H9 (cell line): ENCODE data around the gene MEPE. TPM values are rescaled to one million over a fixed set of nuclear protein-coding genes. Genes with fewer than 3 reads are reported as not detected.

Experiments used
- DNase-seq: peaks from one replicate; pipeline ENCODE4 v3.0.0-alpha.2; 2017
- H2AFZ ChIP-seq: one replicate; pipeline ENCODE4 v1.6.1; 2013; ENCODE audit warnings: mild to moderate bottlenecking, low read length, control low read depth, moderate library complexity
- H2AK5ac ChIP-seq: 2 replicates; pipeline ENCODE4 v1.6.1; 2013; ENCODE audit warnings: low read length, control low read depth, mixed read lengths; ENCODE audit not compliant: insufficient read length
- H2BK120ac ChIP-seq: one replicate; pipeline ENCODE4 v1.6.1; 2013; ENCODE audit warnings: low read depth, mild to moderate bottlenecking, low read length, control low read depth, inconsistent platforms; ENCODE audit not compliant: poor library complexity, severe bottlenecking
- H2BK12ac ChIP-seq: 2 replicates; pipeline ENCODE4 v1.6.1; 2013; ENCODE audit warnings: low read length, control low read depth, mixed read lengths, low read depth; ENCODE audit not compliant: insufficient read length
- H2BK15ac ChIP-seq: 2 replicates; pipeline ENCODE4 v1.6.1; 2013; ENCODE audit warnings: low read depth, low read length, control low read depth
- H2BK20ac ChIP-seq: one replicate; pipeline ENCODE4 v1.6.1; 2013; ENCODE audit warnings: low read depth, mild to moderate bottlenecking, low read length, control low read depth, inconsistent platforms; ENCODE audit not compliant: poor library complexity, severe bottlenecking
- H2BK5ac ChIP-seq: 2 replicates; pipeline ENCODE4 v1.6.1; 2013; ENCODE audit warnings: low read length, control low read depth, mixed read lengths; ENCODE audit not compliant: insufficient read length
- H3K14ac ChIP-seq: 2 replicates; pipeline ENCODE4 v1.6.1; 2013; ENCODE audit warnings: low read length, control low read depth; ENCODE audit not compliant: insufficient read depth
- H3K18ac ChIP-seq: 2 replicates; pipeline ENCODE4 v1.6.1; 2013; ENCODE audit warnings: low read depth, mild to moderate bottlenecking, mixed read lengths, low read length, control low read depth; ENCODE audit not compliant: insufficient read length
- H3K23ac ChIP-seq: 2 replicates; pipeline ENCODE4 v1.6.1; 2013; ENCODE audit warnings: low read length, control low read depth, mixed read lengths, low read depth; ENCODE audit not compliant: insufficient read length
- H3K23me2 ChIP-seq: 2 replicates; pipeline ENCODE4 v1.6.1; 2013; ENCODE audit warnings: low read depth, mild to moderate bottlenecking, mixed read lengths, low read length, control low read depth; ENCODE audit not compliant: insufficient read length, poor library complexity, severe bottlenecking
- H3K27ac ChIP-seq: 2 replicates; pipeline ENCODE4 v1.5.1; 2013; ENCODE audit warnings: low read length, control low read depth, mixed read lengths, low read depth; ENCODE audit not compliant: insufficient read length
- H3K27me3 ChIP-seq: 2 replicates; pipeline ENCODE4 v1.6.1; 2013; ENCODE audit warnings: low read length, control low read depth, inconsistent platforms; ENCODE audit not compliant: insufficient read depth
- H3K4ac ChIP-seq: 2 replicates; pipeline ENCODE4 v1.6.1; 2013; ENCODE audit warnings: low read depth, mild to moderate bottlenecking, control low read depth, inconsistent platforms, low read length, moderate library complexity
- H3K4me1 ChIP-seq: 2 replicates; pipeline ENCODE4 v1.6.1; 2013; ENCODE audit warnings: low read length, control low read depth, inconsistent platforms; ENCODE audit not compliant: insufficient read depth
- H3K4me2 ChIP-seq: 2 replicates; pipeline ENCODE4 v1.6.1; 2013; ENCODE audit warnings: low read length, control low read depth, mixed read lengths; ENCODE audit not compliant: insufficient read length, insufficient read depth
- H3K56ac ChIP-seq: 2 replicates; pipeline ENCODE4 v1.6.1; 2013; ENCODE audit warnings: low read depth, mild to moderate bottlenecking, mixed read lengths, low read length, control low read depth; ENCODE audit not compliant: insufficient read length
- H3K79me1 ChIP-seq: 2 replicates; pipeline ENCODE4 v1.6.1; 2013; ENCODE audit warnings: low read depth, mild to moderate bottlenecking, moderate library complexity, low read length, control low read depth, inconsistent platforms; ENCODE audit not compliant: insufficient read depth, poor library complexity, severe bottlenecking
- H3K79me2 ChIP-seq: 2 replicates; pipeline ENCODE4 v1.6.1; 2013; ENCODE audit warnings: low read length, control low read depth, inconsistent platforms; ENCODE audit not compliant: insufficient read depth
- H3K9ac ChIP-seq: 2 replicates; pipeline ENCODE4 v1.6.1; 2013; ENCODE audit warnings: low read length, control low read depth, mixed read lengths; ENCODE audit not compliant: insufficient read length; ENCODE audit errors: extremely low read depth
- H3K9me3 ChIP-seq: one replicate; pipeline ENCODE4 v1.6.1; 2013; ENCODE audit warnings: low read depth, low read length, inconsistent platforms; ENCODE audit not compliant: control insufficient read depth
- H3T11ph ChIP-seq: one replicate; pipeline ENCODE4 v1.6.1; 2013; ENCODE audit warnings: mild to moderate bottlenecking, low read length, control low read depth, inconsistent platforms
- H4K20me1 ChIP-seq: one replicate; pipeline ENCODE4 v1.6.1; 2013; ENCODE audit not compliant: control insufficient read depth, insufficient read length, insufficient read depth
- H4K5ac ChIP-seq: 2 replicates; pipeline ENCODE4 v1.6.1; 2013; ENCODE audit warnings: low read depth, mild to moderate bottlenecking, mixed read lengths, low read length, control low read depth; ENCODE audit not compliant: insufficient read length
- H4K8ac ChIP-seq: replicated peaks from 2 replicates; pipeline ENCODE4 v1.6.1; 2013; ENCODE audit warnings: low read length, control low read depth, mixed read lengths, low read depth; ENCODE audit not compliant: insufficient read length
- H4K91ac ChIP-seq: 2 replicates; pipeline ENCODE4 v1.6.1; 2013; ENCODE audit warnings: low read depth, mild to moderate bottlenecking, moderate library complexity, mixed read lengths, low read length, control low read depth; ENCODE audit not compliant: insufficient read length
- H3K27ac Mint-ChIP-seq, 3 experiments: 2 replicates in 2 of 3; 3 replicates in 1 of 3; pipeline ENCODE4 v1.8.0; 2020 to 2021; ENCODE audit warnings: mixed read lengths in 3 of 3, mild to moderate bottlenecking in 1 of 3, moderate library complexity in 1 of 3
- H3K27me3 Mint-ChIP-seq: 2 replicates; pipeline ENCODE4 v1.8.0; 2021; ENCODE audit warnings: low read depth, mild to moderate bottlenecking, moderate library complexity, mixed read lengths
- H3K36me3 Mint-ChIP-seq, 3 experiments: 2 replicates in 2 of 3; 3 replicates in 1 of 3; pipeline ENCODE4 v1.8.0; 2020 to 2021; ENCODE audit warnings: low read depth in 3 of 3, mixed read lengths in 3 of 3; ENCODE audit not compliant: insufficient read depth in 1 of 3
- H3K4me1 Mint-ChIP-seq, 2 experiments: 2 replicates each; pipeline ENCODE4 v1.8.0; 2020; ENCODE audit warnings: mixed read lengths in 2 of 2
- H3K4me3 Mint-ChIP-seq, 2 experiments: 2 replicates in 1 of 2; 3 replicates in 1 of 2; pipeline ENCODE4 v1.8.0; 2020 to 2021; ENCODE audit warnings: mild to moderate bottlenecking in 2 of 2, mixed read lengths in 2 of 2, moderate library complexity in 1 of 2
- H3K9me3 Mint-ChIP-seq, 2 experiments: 2 replicates in 1 of 2; 3 replicates in 1 of 2; pipeline ENCODE4 v1.8.0; 2020; ENCODE audit warnings: mild to moderate bottlenecking in 2 of 2, mixed read lengths in 2 of 2, moderate library complexity in 1 of 2
- CTCF ChIP-seq: fragments of 200-600 bp; sonication (generic); conservative IDR thresholded peaks from 3 replicates; pipeline ENCODE4 v1.8.0; 2021; ENCODE audit warnings: antibody characterized with exemption, mild to moderate bottlenecking
- WGBS: extraction: QIAGEN DNeasy Blood & Tissue Kit; methylation state at CpG from one replicate; pipeline ENCODE4 v1.1.7; 2013; ENCODE audit warnings: missing lambda C conversion rate, low lambda C conversion rate, mixed read lengths; ENCODE audit not compliant: insufficient read length; ENCODE audit errors: extremely low coverage; 5-methylcytosine and 5-hydroxymethylcytosine counted together
- total RNA-seq: library from RNA; stranded (reverse); gene quantifications from 2 replicates; pipeline ENCODE4 v1.2.1, GENCODE V29; 2021

MEPE gene
- total RNA-seq, 1 experiment from 2014 or later, result not detected

GRCh38 chr4:87864321-87864720 lies 31.6 kb downstream of the MEPE start:
- H3K27me3 ChIP-seq, result no peaks in the 10 kb centered on the region
- no peak overlapping the region for H3K9ac ChIP-seq
- no peak overlapping the region for H3T11ph ChIP-seq
- H3K27ac Mint-ChIP-seq, result peak overlapping the region in 1 of 3 experiments; percentile 16; a peak in 1 of 7 replicates
- H4K5ac ChIP-seq, result no peak overlapping the region
- H3K18ac ChIP-seq, result no peak overlapping the region
- TF ChIP-seq CTCF, result no peak
- no peaks in the 10 kb centered on the region for H3K27me3 Mint-ChIP-seq
- H3K27ac ChIP-seq, result no peak overlapping the region
- no peak overlapping the region for H4K91ac ChIP-seq
- H3K4ac ChIP-seq, result no peak overlapping the region
- no peaks in the 10 kb centered on the region for H3K79me2 ChIP-seq
- no peak overlapping the region for H3K23ac ChIP-seq
- H3K9me3 Mint-ChIP-seq, result peaks cover 11 to 16% of the 10 kb centered on the region in 2 experiments
- H2AFZ ChIP-seq, result no peak overlapping the region
- H3K4me3 Mint-ChIP-seq, result no peak overlapping the region; a peak in 1 of 5 replicates
- H3K4me1 Mint-ChIP-seq, result peaks cover 38 to 43% of the 10 kb centered on the region in 2 experiments
- no peaks in the 10 kb centered on the region for H3K79me1 ChIP-seq
- H2BK15ac ChIP-seq, result no peak overlapping the region
- no peak overlapping the region for H2BK120ac ChIP-seq
- H3K9me3 ChIP-seq, result no peaks in the 10 kb centered on the region
- H3K4me1 ChIP-seq, result no peaks in the 10 kb centered on the region; the same call in 1 of the 2 replicates
- no peak overlapping the region for H3K4me2 ChIP-seq
- no CpG with 5 or more reads among the region's 2 CpGs for WGBS
- no peak overlapping the region for H3K14ac ChIP-seq
- no peak overlapping the region for H4K8ac ChIP-seq
- H2BK20ac ChIP-seq, result no peak overlapping the region
- H2AK5ac ChIP-seq, result no peak overlapping the region
- H3K56ac ChIP-seq, result no peak overlapping the region
- H3K23me2 ChIP-seq, result no peaks in the 10 kb centered on the region
- no peaks in the 10 kb centered on the region for H4K20me1 ChIP-seq
- peaks cover 4 to 26% (median 10%) of the 10 kb centered on the region in 3 experiments for H3K36me3 Mint-ChIP-seq
- H2BK12ac ChIP-seq, result no peak overlapping the region
- H2BK5ac ChIP-seq, result no peak overlapping the region
- no peak for DNase-seq
